Hindlimb muscle (tissue), 1 donor: ENCODE data around the gene WNT9A. TPM values are rescaled to one million over a fixed set of nuclear protein-coding genes. Genes with fewer than 3 reads are reported as not detected.
"Not testable (repeated sequence)": the region's sequence is repeated elsewhere in the genome, so short reads cannot be mapped to it uniquely, and the experiment has no call there.

ENCODE experiments used
- DNase-seq: peaks from one replicate; pipeline ENCODE4 v3.0.0-alpha.2; 2013
- polyA plus RNA-seq: library from polyadenylated mRNA; unstranded; fragments of 120-200 nt; gene quantifications from one replicate; pipeline ENCODE4 v1.2.1, GENCODE V29; 2013; ENCODE audit not compliant: insufficient read length

Gene WNT9A, protein sequence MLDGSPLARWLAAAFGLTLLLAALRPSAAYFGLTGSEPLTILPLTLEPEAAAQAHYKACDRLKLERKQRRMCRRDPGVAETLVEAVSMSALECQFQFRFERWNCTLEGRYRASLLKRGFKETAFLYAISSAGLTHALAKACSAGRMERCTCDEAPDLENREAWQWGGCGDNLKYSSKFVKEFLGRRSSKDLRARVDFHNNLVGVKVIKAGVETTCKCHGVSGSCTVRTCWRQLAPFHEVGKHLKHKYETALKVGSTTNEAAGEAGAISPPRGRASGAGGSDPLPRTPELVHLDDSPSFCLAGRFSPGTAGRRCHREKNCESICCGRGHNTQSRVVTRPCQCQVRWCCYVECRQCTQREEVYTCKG
- polyA plus RNA-seq, result 11.3 TPM

DNA sequence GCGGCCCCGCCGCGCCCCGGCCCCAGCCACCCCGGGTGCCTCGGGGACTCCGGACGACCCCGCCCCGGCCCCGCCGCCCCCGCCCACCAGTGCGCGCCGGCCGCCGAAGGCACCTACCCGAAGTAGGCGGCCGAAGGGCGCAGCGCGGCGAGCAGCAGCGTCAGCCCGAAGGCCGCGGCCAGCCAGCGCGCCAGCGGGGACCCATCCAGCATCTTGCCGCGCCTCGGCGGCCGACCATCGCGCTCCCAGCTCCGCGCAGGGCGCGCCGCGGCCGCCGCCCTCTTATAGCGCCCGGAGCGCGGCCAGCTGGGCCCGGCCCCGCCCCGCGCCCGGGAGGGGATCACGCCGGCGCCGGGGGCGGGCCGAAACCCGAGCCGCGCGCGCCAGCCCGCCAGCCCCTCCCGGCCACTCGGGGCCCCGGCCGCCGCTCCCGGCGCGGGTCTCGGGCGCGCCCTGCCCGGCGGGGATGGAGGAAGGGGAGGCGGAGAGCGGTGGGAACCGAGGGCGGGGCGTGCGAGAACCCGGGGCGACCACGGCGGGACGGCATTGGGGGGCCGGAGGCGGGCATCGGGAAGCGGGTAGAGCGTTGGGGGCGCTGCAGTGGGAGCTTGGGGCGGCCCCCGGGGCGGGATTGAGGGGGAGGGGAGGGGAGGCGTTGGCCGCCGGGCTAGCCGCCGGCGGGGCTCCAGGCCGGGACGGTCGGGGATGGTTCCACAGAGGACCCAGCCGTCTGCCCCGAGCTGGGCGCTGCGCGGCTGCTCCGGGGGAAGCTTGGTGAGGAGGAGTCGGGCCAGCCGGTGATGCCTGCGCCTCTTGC is at the start of gene WNT9A:
Gene WNT9A, minus strand, starts transcription at position 257 of the 817 bp plus-strand sequence. Its CDS starts 45 bp downstream, at position 212.
- peak; percentile 86 for DNase-seq

DNA sequence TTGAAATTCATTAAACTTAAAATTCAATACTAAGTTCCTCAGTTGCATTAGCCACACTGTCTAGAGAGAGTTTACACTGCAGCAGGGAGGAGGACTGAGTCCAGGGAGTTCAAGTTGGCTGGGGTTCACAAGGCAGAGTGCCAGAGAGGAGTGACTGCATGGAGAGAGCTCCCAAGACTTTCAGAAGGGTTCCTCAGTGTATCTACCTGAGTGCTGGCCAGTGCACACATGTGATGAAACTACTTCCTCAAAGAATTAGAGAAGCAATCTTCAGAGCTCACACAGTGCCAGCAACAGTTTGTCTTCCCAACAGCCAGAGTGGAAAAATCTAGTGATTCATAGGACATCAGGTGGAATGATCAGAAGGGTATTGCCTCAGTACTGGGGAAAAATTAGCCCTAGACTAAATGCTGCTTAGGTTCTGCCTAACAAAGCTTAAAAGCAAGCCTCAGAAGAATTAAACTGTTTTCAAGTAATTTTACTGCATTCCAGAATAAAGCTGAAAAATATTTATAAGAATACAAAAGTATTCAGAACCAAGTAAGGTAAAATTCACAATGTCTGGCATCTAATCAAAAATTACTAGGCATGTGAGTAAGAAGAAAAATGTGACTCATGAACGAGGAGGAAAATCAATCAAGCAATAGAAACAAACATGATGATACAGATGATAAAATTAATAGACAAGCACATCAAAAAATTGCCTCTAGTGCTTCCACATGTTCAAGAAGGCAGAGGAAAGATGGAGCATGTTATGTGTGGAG is 48.6 kb upstream of the WNT9A start:
- no peak for DNase-seq

DNA sequence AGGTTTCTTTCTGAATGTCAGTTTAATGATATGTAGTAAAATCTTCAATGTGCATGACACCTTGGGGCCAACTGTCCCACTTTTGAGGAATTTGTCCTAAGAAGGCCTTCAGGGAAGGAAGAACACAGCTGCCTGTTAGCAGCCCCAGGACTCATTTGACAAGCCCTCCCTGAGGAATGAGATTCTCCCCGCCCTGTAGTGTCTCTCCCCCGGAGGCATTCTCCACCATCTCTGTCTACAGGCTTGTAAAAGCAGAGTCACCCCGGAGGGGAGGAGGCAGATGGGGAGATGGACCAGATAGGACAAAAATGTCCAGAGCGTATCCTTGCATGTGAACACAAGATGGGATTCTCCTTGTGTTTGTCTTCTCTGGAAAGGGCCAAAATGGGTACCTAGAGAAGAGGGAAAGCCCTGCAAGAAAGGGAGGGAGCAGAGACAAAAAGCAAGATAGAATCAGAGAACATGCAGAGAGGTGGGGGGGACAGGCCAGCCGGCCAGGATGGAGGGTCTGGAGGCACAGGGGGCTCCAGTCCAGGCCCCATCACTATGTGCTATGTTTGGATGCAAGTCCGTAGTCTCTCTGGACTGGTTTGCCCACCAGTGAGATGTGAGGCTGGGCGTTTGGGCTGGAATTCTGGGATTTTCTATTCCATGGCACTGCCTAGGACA is 47.0 kb upstream of the WNT9A start:
- DNase-seq, result no peak

DNA sequence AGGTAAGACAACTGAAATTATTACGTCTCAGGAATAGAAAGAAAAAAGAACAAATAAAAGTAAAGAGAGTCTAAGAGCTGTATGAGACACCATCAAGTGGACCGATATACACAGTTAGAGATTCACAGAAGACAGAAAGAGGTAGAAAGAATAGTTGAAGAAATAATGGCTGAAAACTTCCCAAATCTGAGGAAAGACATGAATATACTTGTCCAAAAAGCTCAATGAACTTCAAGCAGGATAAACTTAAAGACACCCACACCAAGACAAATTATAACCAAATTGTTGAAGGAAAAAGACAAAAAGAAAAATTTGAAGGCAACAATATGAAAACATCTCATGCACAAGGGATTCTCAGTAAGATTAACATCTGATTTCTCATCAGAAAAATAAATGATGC is 39.4 kb upstream of the WNT9A start:
- no peak for DNase-seq

DNA sequence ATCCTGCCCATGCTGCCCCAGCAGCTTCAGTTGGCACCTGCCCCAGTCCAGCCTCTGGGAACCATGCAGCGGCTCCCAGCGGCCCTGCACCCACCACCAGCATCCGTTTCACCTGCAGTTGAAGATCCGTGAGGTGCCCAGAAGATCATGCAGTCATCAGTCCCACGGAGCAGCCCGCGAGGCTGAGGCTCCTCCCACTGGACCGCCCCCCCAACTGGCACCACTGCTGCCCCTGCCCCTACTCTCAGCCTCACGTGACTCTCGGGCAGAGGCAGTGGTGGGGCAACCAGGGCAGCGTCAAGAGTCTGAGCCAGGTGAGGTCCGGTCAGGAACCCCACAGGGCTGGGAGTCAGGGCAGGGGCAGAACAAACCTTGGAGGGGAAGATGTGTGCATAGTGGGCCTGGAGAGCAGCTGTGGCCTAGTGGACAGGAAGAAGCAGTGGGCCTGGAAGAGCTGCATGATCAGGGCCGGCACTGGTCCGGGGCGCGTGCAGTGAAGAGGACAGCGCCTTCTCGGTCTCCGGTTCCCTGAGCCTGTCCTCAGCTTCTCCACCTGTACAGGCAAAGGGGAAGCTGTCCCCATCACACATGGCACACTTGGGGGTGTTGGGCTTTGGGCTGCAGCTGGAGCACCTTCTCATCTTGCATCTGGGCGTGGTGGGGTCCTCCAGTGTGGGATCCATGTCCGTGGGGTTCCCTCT is 28.0 kb upstream of the WNT9A start:
- not testable (repeated sequence) for DNase-seq

DNA sequence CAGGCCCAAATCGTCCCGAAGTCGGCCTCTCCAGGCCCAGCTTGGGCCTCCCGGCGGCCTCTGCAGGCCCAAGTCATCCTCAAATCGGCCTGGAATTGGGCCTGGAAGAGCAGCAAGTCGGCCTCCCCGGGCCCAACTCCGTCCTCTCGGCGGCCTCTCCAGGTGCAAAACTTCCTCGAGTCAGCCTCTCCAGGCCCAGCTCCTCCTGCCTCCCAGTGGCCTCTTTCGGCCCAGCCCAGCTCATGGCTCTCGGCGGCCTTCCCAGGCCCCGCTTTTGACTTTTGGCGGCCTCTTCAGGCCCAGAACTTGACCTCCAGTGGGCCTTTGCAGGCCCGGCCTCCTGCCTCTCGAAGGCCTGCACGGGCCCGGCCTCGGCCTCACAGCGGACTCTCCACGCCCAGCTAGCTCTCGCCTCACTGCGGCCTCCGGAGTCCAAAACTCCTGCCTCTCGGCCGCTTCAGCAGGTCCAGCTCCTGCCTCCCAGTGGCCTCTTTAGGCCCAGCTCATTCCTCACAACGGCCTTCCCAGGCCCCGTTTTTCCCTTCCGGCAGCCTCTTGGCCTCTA is 26.1 kb upstream of the WNT9A start:
- DNase-seq, result not testable (repeated sequence)

DNA sequence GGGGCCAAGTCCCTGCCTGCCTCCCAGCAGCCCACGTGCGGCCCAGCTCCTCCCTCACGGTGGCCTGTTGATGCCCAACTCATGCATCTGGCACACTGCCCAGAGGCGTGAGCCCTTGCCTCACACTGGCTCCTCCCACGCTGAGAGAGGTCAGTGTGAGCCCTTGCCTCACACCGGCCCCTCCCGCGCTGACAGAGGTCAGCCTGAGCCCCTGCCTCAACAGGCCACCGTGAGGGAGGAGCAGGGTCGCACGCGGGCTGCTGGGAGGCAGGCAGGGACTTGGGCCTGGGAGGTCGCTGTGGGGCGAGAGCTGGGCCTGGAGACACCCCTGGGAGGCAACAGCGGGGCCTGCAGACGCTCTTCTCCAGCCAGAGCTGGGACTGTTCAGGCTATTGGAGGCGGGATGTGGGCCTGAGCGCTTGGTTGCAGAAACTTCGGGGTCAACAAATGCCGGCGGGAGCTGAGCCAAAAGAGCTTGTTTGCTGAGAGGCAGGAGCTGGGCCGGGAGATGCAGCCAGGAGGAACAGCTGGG is 25.2 kb upstream of the WNT9A start:
- DNase-seq, result not testable (repeated sequence)

DNA sequence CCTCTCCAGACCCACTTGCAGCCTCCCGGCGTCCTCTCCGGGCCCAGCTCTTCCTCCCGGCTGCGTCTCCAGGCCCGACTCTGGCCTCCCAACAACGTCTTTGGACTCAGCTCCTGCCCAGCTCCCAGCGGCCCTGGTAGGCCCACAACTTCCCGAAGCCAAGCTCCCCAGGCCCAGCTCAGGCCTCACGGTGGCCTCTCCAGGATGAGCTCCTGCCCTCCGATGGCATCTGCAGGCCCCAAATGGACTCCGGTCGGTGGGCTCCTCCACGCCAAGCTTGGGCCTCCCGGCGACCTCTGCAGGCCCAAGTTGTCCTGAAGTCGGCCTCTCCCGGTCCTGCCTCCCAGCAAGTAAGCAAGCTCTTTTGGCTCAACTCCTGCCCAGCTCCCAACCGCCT is 24.5 kb upstream of the WNT9A start:
- DNase-seq, result not testable (repeated sequence)

DNA sequence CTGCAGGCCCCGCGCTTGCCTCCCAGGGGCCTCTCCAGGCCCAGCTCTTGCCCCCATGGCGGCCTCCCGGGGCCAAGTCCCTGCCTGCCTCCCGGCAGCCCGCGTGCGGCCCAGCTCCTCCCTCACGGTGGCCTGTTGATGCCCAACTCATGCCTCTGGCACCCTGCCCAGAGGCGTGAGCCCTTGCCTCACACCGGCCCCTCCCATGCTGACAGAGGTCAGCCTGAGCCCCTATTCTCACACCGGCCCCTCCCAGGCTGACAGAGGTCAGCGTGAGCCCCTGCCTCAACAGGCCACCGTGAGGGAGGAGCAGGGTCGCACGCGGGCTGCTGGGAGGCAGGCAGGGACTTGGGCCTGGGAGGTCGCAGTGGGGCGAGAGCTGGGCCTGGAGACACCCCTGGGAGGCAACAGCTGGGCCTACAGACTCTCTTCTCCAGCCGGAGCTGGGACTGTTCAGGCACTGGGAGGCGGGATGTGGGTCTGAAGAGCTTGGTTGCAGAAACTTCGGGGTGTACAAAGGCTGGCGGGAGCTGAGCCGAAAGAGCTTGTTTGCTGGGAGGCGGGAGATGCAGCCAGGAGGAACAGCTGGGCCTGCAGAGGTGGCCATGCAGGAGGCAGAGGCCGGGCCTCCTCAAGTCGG is 24.0 kb upstream of the WNT9A start:
- not testable (repeated sequence) for DNase-seq

DNA sequence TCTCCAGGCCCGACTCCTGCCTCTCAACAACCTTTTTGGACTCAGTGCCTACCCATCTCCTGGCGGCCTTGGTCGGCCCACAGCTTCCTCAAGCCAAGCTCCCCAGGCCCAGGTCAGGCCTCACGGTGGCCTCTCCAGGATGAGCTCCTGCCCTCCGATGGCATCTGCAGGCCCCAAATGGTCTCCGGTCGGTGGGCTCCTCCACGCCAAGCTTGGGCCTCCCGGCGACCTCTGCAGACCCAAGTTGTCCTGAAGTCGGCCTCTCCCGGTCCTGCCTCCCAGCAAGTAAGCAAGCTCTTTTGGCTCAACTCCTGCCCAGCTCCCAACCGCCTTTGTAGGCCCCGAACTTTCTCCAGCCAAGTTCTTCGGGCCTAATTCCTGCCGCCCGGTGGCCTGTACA is 23.5 kb upstream of the WNT9A start:
- DNase-seq, result not testable (repeated sequence)

DNA sequence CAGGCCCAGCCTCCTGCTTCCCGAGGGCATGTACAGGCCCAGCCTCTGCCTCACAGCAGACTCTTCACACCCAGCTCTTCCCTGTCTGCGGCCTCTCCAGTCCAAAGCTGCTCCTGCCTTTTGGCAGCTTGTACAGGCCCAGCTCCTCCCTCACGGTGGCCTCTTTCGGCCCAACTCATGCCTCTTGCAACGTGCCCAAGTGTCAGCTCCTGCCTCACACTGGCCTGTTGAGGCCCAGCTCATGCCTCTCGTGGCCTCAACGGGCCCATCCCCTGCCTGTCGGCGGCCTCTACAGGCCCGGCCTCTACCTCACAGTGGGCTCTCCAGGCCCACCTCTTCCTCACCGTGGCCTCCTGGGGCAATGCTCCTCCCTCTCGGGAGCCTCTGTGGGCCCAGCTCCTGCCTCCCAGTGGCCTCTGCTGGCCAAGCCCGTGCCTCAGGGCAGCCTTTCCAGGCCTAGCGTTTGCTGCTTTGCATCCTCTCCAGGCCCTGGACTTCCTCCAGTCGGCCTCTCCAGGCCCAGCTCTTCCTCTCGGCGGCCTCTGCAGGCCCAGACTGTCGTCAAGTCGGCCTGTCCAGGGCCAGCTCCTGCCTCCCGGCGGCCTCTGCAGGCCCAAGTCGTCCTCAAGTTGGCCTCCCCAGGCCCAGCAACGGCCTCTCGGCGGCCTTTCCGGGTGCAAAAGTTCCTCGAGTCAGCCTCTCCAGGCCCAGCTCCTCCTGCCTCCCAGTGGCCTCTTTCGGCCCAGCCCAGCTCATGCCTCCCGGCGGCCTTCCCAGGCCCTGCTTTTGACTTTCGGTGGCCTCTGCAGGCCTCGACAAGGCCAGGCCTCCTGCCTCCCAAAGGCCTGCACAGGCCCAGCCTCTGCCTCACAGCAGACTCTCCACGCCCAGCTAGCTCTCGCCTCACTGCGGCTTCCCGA is 22.6 kb upstream of the WNT9A start:
- not testable (repeated sequence) for DNase-seq

DNA sequence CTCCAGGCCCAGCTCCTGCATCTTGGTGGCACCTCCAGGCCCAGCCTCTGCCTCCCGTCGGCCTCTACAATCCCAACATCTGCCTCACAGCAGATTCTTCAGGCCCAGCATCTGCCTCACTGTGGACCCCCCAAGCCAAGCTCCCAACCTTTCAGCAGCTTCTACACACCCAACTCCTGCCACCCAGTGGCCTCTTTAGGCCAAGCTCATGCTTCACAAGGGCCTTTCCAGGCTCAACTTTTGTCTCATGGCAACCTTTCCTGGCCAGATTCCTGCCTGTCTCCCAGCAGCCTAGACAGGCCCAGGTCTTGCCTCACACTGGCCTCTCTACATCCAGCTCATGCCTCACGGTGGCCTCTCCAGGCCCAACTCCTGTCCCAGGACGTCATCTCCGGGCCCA is 20.1 kb upstream of the WNT9A start:
- DNase-seq, result not testable (repeated sequence)

DNA sequence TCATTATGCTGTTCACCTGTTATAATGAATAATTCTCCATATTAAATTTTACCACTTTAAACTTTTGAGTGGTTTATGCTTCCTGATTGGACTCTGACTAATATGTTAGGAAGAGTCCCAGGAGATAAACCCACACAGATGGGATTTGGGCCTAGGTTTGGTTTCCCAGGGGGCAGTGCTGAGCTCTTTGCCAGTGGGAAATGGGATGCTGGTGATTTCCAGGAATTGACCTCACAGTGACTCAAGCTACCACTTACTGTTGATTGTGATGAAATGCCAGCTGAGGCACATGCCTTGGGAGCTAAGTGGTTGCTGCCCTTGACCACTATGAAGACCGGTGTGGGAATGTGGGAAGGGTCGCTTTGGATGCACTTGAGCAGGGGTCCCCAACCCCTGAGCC is 19.0 kb upstream of the WNT9A start:
- DNase-seq, result not testable (repeated sequence)

DNA sequence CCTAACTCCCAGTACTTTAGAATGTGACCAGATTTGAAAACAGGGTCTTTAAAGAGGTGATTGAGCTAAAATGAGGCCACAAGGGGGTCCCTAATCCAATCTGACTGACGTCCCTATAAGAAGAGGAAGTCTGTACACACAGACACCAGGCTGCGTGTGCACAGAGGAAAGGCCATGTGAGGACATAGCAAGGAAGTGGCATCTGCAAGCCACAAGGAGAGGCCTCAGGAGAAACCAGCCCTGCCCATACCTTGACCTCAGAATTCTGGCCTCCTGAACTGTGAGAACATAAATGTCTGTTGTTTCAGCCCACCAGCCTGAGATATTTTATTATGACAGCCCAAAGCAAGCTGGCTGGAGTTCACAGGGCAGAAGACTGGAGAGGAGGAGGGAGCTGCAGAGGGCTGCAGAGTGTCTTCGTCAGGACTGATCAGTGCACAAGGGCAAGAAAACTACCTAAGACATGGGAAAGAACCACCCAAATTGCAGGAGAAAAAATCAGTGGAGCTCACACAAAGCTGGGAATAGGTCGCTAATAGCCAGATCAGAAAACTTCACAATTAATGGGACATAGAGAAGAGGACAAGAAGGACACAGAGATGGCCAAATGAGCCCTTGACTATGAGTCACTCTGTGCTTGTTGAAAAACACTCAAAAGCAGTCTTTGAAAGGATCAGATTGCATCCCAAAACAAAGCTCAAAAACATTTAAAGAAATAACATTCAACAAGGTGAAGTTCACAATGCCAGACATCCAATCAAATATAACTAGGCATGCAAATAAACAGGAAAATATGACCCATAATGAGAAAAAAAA is 14.1 kb upstream of the WNT9A start:
- no peak for DNase-seq

DNA sequence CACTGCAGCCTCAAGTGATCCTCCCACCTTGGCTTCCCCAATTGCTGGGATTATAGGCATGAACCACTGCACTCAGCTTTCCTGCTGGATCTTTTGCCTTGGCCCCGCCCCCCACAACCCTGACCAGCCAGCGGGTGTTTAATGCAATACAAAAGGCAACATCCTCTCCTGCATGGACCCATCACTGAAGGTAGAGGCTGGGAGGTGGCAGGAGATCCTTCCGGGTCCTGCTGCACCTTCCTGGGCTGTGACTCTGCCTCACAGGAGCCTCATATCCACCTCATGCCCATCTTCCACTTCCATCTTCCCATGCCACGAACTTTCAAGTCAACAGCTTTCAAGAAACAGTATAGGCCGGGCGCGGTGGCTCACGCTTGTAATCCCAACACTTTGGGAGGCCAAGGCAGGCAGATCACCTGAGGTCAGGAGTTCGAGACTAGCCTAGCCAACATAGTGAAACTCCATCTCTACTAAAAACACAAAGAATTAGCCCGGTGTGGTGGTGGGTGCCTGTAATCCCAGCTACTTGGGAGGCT is 11.7 kb upstream of the WNT9A start:
- no peak for DNase-seq

DNA sequence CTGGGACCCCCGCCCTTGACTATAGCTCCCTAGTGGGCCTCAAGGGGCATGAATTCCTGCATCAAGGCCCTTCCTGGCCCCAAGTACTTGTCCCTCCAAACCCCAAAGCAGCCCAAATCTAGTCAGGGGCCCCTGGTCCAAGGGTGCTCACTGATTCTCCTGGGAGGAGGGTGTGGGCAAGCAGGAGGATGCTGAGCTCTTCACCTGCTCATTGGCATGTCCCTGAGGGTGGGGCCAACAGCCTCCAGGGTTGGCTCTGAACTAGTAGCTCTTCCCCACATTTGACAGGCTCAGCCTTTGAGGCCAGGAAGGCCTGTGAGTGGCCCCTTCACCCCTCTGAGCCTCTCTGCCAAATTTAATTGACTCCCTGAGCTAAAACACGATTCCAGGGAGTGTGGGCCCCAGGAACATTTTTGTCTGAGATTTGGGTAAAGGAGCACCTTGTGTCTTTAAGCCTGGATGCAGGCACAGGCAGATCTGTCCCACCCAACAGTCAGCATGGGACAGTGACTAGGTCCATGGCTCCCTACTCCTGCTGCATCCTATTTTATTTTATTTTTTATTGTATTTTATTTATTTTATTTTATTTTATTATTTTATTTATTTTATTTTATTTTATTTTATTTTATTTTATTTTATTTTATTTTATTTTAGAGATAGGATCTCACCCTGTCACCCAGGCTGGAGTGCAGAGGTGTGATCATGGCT is 11.0 kb upstream of the WNT9A start:
- DNase-seq, result no peak

DNA sequence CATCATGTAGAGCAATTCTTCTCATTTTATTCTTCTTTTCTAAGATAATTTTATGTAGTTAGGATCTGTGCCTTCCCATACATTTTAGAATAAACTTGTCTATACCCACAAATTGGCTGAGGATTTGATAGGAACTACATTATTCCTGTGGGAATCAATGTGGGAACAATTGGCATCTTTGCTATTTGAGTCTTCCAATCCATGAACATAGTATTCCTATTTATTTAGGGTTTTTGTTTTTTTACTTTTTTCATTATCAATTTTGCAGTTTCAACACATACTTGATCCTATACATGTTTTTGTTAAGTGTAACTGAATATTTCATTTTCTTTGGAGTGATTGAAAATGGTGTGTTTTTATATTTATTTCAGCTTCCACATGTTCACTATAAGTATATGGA is 8.1 kb upstream of the WNT9A start:
- no peak for DNase-seq
